Measurements from ENCODE around the gene LSAMP.

GRCh38 chr3:116198087-116198486 is 247.2 kb downstream of the LSAMP start:
- TF ChIP-seq, protein P1, sequence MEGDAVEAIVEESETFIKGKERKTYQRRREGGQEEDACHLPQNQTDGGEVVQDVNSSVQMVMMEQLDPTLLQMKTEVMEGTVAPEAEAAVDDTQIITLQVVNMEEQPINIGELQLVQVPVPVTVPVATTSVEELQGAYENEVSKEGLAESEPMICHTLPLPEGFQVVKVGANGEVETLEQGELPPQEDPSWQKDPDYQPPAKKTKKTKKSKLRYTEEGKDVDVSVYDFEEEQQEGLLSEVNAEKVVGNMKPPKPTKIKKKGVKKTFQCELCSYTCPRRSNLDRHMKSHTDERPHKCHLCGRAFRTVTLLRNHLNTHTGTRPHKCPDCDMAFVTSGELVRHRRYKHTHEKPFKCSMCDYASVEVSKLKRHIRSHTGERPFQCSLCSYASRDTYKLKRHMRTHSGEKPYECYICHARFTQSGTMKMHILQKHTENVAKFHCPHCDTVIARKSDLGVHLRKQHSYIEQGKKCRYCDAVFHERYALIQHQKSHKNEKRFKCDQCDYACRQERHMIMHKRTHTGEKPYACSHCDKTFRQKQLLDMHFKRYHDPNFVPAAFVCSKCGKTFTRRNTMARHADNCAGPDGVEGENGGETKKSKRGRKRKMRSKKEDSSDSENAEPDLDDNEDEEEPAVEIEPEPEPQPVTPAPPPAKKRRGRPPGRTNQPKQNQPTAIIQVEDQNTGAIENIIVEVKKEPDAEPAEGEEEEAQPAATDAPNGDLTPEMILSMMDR (conservative IDR thresholded peaks at IDR 0.05), result no peak
- no peak for TF ChIP-seq EZH2 (IDR thresholded peaks at IDR 0.05; ENCODE audit: low read depth)

Measured in PC-9 (cell line).